Measurements from ENCODE around the gene ECSCR.

DNA sequence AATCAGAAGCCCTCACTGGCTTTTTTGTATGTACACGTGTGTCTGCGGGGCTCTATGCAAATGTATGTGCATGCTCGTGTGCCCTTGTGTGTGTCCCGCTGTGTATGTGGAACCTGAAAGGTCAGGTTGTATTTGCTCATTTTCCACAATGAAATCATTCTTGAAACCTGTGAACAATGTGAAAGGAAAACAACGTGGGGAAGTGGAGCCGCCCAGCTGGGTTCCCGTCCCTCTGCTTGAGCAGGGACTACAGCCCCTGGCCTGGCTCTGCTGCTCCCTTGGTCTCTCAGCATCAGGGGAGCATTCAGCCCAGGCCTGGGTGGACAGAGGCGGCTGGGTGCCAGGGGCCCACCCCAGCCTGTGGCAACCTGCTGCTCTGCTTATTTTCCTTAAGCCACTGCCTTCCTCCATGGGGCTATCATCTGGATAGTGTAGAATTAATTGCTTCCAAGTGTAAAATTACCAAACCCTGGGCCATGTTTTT lies 3.0 kb downstream of the ECSCR start:
- TF ChIP-seq, protein P1, sequence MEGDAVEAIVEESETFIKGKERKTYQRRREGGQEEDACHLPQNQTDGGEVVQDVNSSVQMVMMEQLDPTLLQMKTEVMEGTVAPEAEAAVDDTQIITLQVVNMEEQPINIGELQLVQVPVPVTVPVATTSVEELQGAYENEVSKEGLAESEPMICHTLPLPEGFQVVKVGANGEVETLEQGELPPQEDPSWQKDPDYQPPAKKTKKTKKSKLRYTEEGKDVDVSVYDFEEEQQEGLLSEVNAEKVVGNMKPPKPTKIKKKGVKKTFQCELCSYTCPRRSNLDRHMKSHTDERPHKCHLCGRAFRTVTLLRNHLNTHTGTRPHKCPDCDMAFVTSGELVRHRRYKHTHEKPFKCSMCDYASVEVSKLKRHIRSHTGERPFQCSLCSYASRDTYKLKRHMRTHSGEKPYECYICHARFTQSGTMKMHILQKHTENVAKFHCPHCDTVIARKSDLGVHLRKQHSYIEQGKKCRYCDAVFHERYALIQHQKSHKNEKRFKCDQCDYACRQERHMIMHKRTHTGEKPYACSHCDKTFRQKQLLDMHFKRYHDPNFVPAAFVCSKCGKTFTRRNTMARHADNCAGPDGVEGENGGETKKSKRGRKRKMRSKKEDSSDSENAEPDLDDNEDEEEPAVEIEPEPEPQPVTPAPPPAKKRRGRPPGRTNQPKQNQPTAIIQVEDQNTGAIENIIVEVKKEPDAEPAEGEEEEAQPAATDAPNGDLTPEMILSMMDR (conservative IDR thresholded peaks at IDR 0.05 in 1 of 2, IDR thresholded peaks at IDR 0.05 in 1 of 2; ENCODE audit: extremely low read depth in 1 of 2, insufficient read depth in 1 of 2, low read depth in 1 of 2, low read length in 2 of 2) = no peak
- TF ChIP-seq EZH2 (IDR thresholded peaks at IDR 0.05; ENCODE audit: borderline replicate concordance, low read length) = no peak

All from mammary epithelial cell (primary cell).